D721Med (cell line): ENCODE measurements around the gene WRNIP1.

Experiments
- DNase-seq: peaks from one replicate; pipeline ENCODE4 v3.0.0; 2011; ENCODE audit warnings: low spot score; ENCODE audit not compliant: insufficient read length
- FAIRE-seq: peaks from 2 replicates; lab custom pipeline; 2011; peaks lifted over from hg19 to GRCh38; lab: Jason Lieb, UNC
- TF ChIP-seq, protein P1 (sequence below): IDR thresholded peaks from 2 replicates; pipeline ENCODE4 v1.5.1; 2012; ENCODE audit warnings: mild to moderate bottlenecking, control low read depth; ENCODE audit not compliant: insufficient read depth; ENCODE audit errors: missing control alignments

WRNIP1 gene

DNA sequence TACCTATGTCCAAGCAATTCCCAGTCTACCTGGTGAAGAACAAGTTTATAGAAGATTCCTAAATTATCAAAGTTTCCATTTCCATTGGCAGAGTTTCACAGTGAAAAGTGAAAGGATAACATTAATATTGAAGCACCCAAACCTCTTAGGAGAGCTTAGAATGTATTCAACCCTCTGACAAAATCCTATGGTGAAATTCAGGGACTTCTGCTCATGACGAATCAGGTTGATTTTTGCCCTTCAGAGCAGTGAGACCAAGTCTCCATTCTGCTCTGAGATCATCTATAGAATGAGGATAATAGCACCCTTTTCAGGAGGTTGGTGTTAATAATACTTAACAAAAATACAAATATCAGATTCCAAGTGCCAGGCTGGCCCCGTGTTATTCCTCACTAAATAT is 60.9 kb downstream of the WRNIP1 start:
- TF ChIP-seq, protein P1, sequence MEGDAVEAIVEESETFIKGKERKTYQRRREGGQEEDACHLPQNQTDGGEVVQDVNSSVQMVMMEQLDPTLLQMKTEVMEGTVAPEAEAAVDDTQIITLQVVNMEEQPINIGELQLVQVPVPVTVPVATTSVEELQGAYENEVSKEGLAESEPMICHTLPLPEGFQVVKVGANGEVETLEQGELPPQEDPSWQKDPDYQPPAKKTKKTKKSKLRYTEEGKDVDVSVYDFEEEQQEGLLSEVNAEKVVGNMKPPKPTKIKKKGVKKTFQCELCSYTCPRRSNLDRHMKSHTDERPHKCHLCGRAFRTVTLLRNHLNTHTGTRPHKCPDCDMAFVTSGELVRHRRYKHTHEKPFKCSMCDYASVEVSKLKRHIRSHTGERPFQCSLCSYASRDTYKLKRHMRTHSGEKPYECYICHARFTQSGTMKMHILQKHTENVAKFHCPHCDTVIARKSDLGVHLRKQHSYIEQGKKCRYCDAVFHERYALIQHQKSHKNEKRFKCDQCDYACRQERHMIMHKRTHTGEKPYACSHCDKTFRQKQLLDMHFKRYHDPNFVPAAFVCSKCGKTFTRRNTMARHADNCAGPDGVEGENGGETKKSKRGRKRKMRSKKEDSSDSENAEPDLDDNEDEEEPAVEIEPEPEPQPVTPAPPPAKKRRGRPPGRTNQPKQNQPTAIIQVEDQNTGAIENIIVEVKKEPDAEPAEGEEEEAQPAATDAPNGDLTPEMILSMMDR, result no peak
- FAIRE-seq, result no peak

DNA sequence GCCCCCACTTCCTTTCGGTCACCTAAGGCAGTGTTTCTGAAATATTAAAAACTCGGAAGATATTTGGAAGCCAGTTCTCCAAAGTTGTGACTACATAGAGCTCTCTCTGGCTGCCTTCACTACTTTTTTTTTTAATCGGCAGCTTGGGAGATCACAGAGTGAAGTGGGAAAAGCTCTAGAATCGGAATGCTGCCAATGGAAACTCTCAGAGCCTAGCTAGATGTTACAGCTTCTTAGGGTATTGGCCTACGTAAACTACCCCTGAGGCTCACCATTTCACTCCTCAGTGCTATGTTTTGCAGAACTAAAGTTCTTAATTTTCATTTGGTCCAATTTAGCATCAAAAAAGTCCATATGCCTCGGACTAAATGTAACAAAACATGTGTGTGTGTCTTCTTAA is 61.9 kb downstream of the WRNIP1 start:
- DNase-seq (no peak), FAIRE-seq (no peak)
- TF ChIP-seq, protein P1, result no peak

More for the DNA sequence above, 60.9 kb downstream of the WRNIP1 start:
- DNase-seq, result no peak

DNA sequence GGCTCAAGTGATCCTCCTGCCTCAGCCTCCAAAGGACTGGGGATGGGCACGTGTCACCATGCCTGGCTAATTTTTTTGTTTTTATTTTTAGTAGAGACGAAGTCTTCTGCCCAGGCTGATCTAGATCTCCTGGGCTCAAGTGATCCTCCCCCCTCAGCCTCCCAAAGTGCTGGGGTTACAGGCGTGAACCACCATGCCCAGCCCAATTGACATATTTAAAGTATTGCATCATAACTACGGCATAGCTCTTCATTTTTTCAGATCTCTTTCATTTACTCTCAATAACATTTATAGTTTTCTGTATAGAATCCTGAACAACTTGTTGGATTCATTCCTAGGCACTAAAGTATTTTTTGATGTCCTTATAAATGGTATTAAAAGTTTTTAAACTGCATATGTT is 63.4 kb downstream of the WRNIP1 start:
- DNase-seq (no peak), FAIRE-seq (no peak)
- TF ChIP-seq, protein P1, result no peak

DNA sequence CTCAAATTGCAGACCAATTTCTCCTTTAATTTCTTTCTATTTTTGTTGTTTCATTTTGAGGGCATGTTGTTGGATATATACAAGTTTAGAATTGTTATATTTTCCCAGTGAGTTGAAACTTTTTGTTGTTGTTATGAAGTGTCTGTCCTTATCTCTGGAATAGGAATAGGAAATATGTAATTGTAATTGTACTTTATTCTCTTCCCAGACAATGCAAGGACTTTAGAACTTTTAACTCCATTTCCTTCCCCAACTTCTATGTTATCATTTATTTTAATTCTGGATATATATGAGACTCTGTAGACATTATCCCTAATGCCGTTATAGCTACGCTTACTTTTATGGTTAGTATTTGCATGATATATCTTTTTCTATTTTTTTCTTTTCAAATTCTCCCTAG is 64.1 kb downstream of the WRNIP1 start:
- no peak for FAIRE-seq

DNA sequence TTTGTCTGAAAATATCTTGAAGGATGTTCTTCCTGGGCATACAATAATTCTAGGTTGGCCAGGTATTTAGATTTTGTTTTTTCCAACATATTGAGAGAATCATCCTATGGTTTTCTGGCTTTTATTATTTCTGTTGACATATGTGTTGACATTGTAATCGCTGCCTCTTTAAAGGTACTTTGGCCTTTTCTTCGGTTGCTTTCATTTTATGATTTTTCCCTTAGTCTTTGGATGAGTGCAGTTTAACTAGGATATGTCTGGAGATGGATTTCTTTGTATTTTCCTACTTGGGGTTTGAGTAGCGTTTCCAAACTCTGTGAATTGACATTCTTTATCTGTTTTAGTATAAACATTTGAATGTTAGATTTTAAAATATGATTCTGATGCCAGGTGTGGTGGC is 65.0 kb downstream of the WRNIP1 start:
- FAIRE-seq (no peak), DNase-seq (no peak)
- TF ChIP-seq, protein P1, result no peak

More for the DNA sequence above, 64.1 kb downstream of the WRNIP1 start:
- no peak for DNase-seq
- TF ChIP-seq, protein P1, result no peak

DNA sequence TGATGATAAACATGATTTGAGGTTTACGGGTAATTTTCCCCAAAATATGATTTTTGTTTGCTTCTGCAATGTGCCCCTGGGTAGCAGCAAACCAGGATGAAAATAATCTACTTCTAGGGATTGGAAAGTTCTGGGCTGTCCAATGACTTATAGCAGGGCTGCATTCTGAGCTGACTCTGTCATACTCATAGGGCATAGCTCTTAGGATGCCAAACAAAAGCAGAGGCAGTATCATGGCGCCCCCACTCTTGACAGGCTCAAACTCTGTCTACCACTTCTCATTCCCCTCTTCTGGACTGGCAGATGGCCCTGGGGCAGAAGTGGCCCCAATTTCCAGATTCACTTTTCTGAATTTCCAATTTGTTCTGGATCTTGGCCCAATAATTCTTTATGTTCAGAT is 66.2 kb downstream of the WRNIP1 start:
- FAIRE-seq (no peak), DNase-seq (no peak)
- TF ChIP-seq, protein P1, result no peak

DNA sequence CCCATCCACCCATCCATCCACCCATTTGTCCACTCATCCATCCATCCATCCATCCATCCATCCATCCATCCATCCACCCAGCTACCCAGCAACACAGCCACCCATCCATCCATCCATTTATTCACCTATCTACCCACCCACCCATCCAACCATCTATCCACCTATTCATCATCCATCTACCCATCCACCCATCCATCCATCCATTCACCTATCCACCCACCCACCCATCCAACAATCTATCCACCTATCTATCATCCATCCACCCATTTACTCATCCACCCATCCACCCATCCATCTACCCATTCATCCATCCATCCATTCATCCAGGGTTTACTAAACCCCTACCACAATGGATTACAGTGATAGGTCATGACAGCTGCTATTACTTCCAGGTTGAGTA is 69.1 kb downstream of the WRNIP1 start:
- TF ChIP-seq, protein P1, result no peak
- DNase-seq, result no peak
- FAIRE-seq, result no peak
